GM10266 (cell line): Measurements from ENCODE around the gene PTBP2.

ENCODE experiments used
- DNase-seq: peaks from one replicate; pipeline ENCODE4 v3.0.0; 2012; ENCODE audit errors: extremely low spot score
- TF ChIP-seq, protein P1 (sequence below): IDR thresholded peaks from 2 replicates; pipeline ENCODE4 v1.5.1; 2012; ENCODE audit warnings: mild to moderate bottlenecking, low read depth; ENCODE audit not compliant: control insufficient read depth, insufficient read depth; ENCODE audit errors: missing control alignments

PTBP2 gene

DNA sequence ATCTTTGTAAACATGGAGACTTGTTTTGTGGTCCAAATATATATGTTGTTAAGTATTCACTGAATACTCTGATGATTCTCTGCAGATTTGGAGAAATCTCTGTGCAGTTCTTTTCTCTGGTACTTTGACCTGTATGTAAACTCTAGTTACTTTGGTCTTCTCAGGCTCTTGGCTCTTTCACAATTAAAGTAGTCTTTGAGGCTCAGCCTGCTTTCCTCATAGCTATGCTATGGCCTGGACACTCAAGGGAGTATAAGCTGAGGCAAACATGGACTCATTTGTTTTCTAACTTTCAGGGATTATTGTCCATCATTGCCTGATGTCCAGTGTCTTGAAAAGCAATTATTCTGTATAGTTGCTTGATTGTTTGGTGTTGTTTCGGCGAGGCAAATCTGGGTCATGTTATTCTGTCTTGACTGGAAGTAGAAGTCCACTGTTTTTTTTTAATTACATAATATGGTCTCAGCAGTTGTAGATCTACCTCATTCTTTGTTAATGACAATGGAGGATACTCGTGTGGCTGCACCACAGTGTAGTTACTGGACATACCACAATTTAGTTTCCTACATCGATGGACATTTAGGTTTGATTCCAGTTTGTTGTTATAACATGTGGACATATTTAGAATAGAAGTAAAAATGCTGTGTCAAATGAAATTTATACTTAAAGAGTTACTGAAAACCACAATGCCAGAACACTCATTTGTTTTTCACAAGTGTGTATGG is 9.2 kb downstream of the PTBP2 start:
- TF ChIP-seq, protein P1, sequence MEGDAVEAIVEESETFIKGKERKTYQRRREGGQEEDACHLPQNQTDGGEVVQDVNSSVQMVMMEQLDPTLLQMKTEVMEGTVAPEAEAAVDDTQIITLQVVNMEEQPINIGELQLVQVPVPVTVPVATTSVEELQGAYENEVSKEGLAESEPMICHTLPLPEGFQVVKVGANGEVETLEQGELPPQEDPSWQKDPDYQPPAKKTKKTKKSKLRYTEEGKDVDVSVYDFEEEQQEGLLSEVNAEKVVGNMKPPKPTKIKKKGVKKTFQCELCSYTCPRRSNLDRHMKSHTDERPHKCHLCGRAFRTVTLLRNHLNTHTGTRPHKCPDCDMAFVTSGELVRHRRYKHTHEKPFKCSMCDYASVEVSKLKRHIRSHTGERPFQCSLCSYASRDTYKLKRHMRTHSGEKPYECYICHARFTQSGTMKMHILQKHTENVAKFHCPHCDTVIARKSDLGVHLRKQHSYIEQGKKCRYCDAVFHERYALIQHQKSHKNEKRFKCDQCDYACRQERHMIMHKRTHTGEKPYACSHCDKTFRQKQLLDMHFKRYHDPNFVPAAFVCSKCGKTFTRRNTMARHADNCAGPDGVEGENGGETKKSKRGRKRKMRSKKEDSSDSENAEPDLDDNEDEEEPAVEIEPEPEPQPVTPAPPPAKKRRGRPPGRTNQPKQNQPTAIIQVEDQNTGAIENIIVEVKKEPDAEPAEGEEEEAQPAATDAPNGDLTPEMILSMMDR: no peak
- no peak for DNase-seq

DNA sequence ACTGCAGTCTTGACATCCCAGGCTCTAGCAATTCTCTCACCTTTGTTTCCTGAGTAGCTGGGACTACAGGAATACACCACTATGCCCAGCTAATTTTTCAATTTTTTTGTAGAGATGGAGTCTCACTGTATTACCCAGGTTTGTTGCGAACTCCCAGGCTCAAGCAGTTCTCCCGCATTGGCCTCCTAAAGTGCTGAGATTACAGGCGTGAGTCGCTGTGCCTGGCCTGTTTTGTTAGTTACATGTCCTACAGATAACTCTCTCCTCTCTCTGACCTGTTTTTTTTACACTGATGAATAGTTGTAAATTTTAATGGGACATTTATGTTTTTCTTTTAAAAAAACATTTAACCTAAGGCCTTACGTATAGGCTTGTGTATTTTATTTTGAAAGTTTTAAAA is 19.8 kb downstream of the PTBP2 start:
- TF ChIP-seq, protein P1: no peak
- no peak for DNase-seq

DNA sequence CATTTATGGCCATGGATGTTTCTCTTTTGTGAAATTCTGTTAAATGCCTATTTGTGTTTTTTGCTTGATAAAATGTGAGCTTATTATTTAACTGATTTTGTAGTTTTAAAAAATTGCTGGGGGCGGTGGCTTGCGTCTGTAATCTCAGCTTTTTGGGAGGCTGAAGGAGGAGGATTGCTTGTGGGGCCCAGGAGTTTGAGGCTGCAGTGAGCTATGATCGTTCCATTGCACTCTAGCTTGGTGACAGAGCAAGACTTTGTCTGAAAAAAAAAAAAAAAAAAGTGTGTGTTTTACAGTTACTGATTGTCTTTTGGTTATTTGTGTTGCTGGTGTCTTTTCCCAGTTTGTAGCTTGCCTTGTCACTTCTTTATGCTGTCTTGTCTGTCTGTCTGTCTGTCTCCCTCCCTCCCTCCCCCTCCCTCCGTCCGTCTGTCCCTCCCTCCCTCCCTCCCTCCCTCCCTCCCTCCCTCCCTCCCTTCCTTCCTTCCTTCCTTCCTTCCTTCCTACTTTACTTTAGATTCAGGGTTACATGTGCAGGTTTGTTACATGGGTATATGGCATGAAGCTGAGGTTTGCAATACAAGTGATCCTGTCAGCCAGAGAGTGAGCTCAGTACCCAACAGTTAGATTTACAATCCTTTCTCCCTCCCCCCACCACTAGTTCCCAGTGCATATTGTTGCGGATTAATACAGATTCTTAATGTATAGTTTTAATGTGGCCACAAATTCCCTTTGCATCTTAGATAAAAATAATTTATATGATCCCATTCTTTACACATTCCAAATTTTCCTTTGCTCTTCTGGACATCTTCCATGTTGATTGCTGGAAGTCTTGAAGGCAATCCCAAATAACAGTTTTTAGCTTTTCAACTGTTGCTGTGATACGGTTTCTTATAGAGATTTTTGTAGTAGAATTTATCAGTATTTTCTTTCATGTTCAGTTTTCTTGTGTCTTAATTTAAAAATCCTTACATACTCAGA is 25.1 kb downstream of the PTBP2 start:
- DNase-seq: no peak
- TF ChIP-seq, protein P1: no peak

DNA sequence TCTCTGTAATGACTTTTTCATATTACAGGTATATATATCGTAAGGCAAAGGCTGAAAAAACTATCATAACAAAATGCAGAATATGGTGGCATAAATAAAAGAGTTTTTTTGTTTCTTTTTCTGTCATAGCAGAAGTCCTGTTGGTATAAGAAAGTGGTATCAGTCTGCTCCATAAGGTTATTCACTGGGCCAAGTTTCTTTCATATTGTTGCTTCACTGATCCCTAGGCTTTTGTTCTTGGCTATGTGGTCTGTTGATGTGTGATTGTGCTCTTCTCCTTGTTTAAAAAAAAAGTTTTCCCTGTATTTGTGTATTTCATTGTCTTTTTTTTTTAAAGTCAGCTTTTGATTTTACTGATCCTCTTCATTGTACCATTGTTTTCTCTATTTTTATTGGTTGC is 26.0 kb downstream of the PTBP2 start:
- TF ChIP-seq, protein P1: no peak
- no peak for DNase-seq

DNA sequence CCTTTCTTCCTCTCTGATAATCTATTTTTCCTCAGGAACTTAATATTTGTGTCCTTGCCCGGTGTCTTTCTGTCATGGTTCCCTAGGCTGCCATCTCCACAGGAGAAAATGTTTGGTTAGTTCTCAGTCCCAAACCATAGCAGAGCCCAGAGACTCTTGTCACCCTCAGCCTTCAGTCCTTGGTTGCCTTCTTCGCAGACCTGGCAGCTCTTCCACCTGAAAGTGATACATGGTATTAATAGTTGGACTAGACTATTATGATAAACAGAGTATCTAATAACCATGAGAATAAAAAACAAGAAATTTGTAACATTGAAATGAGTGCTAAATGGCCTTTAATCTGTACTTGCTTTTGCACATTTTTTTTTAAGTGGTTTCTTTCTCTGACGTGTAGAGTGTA is 26.5 kb downstream of the PTBP2 start:
- no peak for DNase-seq
- TF ChIP-seq, protein P1: no peak

DNA sequence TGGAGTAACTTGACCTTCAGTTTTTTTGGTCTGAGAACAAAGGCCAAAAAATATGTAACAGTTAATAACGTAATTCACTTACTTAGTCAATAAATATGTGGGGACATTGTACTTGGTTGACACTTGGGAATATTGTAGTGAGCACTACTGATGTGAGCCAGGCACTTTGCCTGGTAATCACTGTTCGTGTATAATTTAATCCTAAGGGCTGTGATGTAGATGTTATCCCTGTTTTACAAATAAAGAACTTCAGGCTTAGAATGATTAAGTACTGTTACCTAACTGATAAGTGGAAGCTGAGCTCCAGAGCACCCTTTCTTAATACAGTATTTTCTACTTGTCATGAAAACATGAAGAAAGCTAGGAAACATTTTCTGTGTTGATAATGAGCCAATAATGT is 28.0 kb downstream of the PTBP2 start:
- TF ChIP-seq, protein P1: no peak
- DNase-seq: no peak

DNA sequence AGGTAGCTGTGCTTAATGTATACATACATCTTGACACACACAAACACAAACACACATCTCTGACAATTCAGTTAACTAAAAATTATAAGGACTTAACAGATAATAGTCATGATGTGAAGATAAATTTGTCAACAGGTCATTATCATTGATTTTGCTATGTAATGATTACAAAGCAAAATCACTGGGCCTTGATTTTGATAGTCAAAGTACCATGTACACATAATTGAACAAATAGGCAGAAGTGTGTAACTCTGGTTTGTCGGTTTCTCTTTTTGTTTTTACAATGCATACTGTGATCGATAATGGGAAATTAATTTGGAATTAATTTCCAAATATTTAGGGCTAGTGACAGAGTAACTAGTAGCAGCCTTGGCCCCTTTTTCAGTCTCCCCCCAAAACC is 30.8 kb downstream of the PTBP2 start:
- DNase-seq: no peak
- TF ChIP-seq, protein P1: no peak
